Astrocyte (in vitro differentiated cells and primary cell): Measurements from ENCODE around the gene BRINP2. TPM values are rescaled to one million over a fixed set of nuclear protein-coding genes. Genes with fewer than 3 reads are reported as not detected.

ENCODE experiments used
- DNase-seq: peaks from one replicate; pipeline ENCODE4 v3.0.0-alpha.2; 2010; ENCODE audit warnings: low read depth
- FAIRE-seq: peaks from 2 replicates; lab custom pipeline; 2011; peaks lifted over from hg19 to GRCh38; lab: Jason Lieb, UNC
- H2AFZ ChIP-seq: 2 replicates; pipeline ENCODE4 v1.6.0; 2012; ENCODE audit warnings: low read depth, low read length, inconsistent platforms
- H3K27ac ChIP-seq: 2 replicates; pipeline ENCODE4 v1.5.1; 2011; ENCODE audit warnings: low read depth, low read length, inconsistent platforms
- H3K27me3 ChIP-seq: 2 replicates; pipeline ENCODE4 v1.6.0; 2011; ENCODE audit warnings: low read length, inconsistent platforms; ENCODE audit not compliant: insufficient read depth
- H3K36me3 ChIP-seq: 2 replicates; pipeline ENCODE4 v1.5.1; 2011; ENCODE audit warnings: low read length, inconsistent platforms; ENCODE audit not compliant: insufficient read depth
- H3K4me1 ChIP-seq: 2 replicates; pipeline ENCODE4 v1.5.1; 2011; ENCODE audit warnings: low read length, inconsistent platforms; ENCODE audit not compliant: insufficient read depth
- H3K4me2 ChIP-seq: 2 replicates; pipeline ENCODE4 v1.6.0; 2012; ENCODE audit warnings: low read length, inconsistent platforms
- H3K4me3 ChIP-seq: 2 replicates; pipeline ENCODE4 v1.5.1; 2011; ENCODE audit warnings: low read depth, mild to moderate bottlenecking, low read length, inconsistent platforms; ENCODE audit not compliant: insufficient read depth
- H3K79me2 ChIP-seq: 2 replicates; pipeline ENCODE4 v1.6.0; 2012; ENCODE audit warnings: mild to moderate bottlenecking, low read length, inconsistent platforms; ENCODE audit not compliant: insufficient read depth
- H3K9ac ChIP-seq: 2 replicates; pipeline ENCODE4 v1.6.0; 2012; ENCODE audit warnings: mild to moderate bottlenecking, low read length, inconsistent platforms
- H3K9me3 ChIP-seq: 2 replicates; pipeline ENCODE4 v1.5.1; 2012; ENCODE audit warnings: low read depth, mild to moderate bottlenecking, low read length, inconsistent platforms; ENCODE audit not compliant: insufficient read depth
- H4K20me1 ChIP-seq: 2 replicates; pipeline ENCODE4 v1.6.0; 2012; ENCODE audit warnings: low read length, inconsistent platforms; ENCODE audit not compliant: insufficient read depth
- H3K27ac Mint-ChIP-seq: one replicate; pipeline ENCODE4 v1.8.0; 2021; ENCODE audit warnings: mild to moderate bottlenecking, mixed read lengths; ENCODE audit not compliant: unreplicated experiment
- H3K27me3 Mint-ChIP-seq: one replicate; pipeline ENCODE4 v1.8.0; 2021; ENCODE audit warnings: low read depth, mixed read lengths; ENCODE audit not compliant: unreplicated experiment
- H3K36me3 Mint-ChIP-seq: one replicate; pipeline ENCODE4 v1.8.0; 2021; ENCODE audit warnings: low read depth, mixed read lengths; ENCODE audit not compliant: unreplicated experiment
- H3K4me1 Mint-ChIP-seq: one replicate; pipeline ENCODE4 v1.8.0; 2021; ENCODE audit warnings: low read depth, mixed read lengths; ENCODE audit not compliant: unreplicated experiment
- H3K4me3 Mint-ChIP-seq: one replicate; pipeline ENCODE4 v1.8.0; 2021; ENCODE audit warnings: mild to moderate bottlenecking, moderate library complexity, mixed read lengths; ENCODE audit not compliant: unreplicated experiment
- H3K9me3 Mint-ChIP-seq: one replicate; pipeline ENCODE4 v1.8.0; 2021; ENCODE audit warnings: mild to moderate bottlenecking, mixed read lengths; ENCODE audit not compliant: unreplicated experiment
- CTCF ChIP-seq: IDR thresholded peaks from 2 replicates; pipeline ENCODE4 v1.5.1; 2011; ENCODE audit warnings: low read depth, mild to moderate bottlenecking, inconsistent platforms, low read length, moderate library complexity; ENCODE audit not compliant: insufficient read depth
- EZH2 ChIP-seq: IDR thresholded peaks from 2 replicates; pipeline ENCODE4 v1.6.1; 2012; ENCODE audit warnings: mild to moderate bottlenecking, low read length, inconsistent platforms; ENCODE audit not compliant: insufficient read depth
- total RNA-seq: library from RNA; stranded (reverse); gene quantifications from 2 replicates; pipeline ENCODE4 v1.2.1, GENCODE V29; 2021

Gene BRINP2
- total RNA-seq, 1 donor from 2014 or later: not detected

- no peak overlapping the region for H3K27ac Mint-ChIP-seq
These were observed 49.0 kb downstream of the BRINP2 start for GRCh38 chr1:177219554-177220458.

GRCh38 chr1:177223359-177223758 is 52.6 kb downstream of the BRINP2 start:
- Mint-ChIP-seq H3K27ac (no peak overlapping the region), H3K36me3 (no peaks in the 10 kb centered on the region), H3K27me3 (peaks cover 7% of the 10 kb centered on the region), H3K4me1 (no peaks in the 10 kb centered on the region), H3K9me3 (peaks cover 5% of the 10 kb centered on the region), H3K4me3 (no peak overlapping the region)
- Histone ChIP-seq H3K36me3 (no peaks in the 10 kb centered on the region), H3K27ac (no peak overlapping the region), H3K4me3 (no peak overlapping the region), H4K20me1 (no peaks in the 10 kb centered on the region), H3K79me2 (no peaks in the 10 kb centered on the region), H3K9me3 (no peaks in the 10 kb centered on the region), H3K27me3 (no peaks in the 10 kb centered on the region), H3K9ac (no peak overlapping the region), H2AFZ (no peak overlapping the region), H3K4me1 (no peaks in the 10 kb centered on the region), H3K4me2 (no peak overlapping the region)
- FAIRE-seq (no peak), DNase-seq (no peak)
- no peak for TF ChIP-seq EZH2
- TF ChIP-seq CTCF: no peak

More at GRCh38 chr1:177219554-177220458, 49.0 kb downstream of the BRINP2 start:
- H4K20me1 ChIP-seq: no peaks in the 10 kb centered on the region
- no peak overlapping the region for H2AFZ ChIP-seq
- H3K27me3 Mint-ChIP-seq: peaks cover 7% of the 10 kb centered on the region
- peak; percentile 26 for DNase-seq
- no peaks in the 10 kb centered on the region for H3K27me3 ChIP-seq
- H3K36me3 Mint-ChIP-seq: no peaks in the 10 kb centered on the region
- H3K36me3 ChIP-seq: no peaks in the 10 kb centered on the region
- no peaks in the 10 kb centered on the region for H3K79me2 ChIP-seq
- no peak overlapping the region for H3K4me3 ChIP-seq
- no peak overlapping the region for H3K4me2 ChIP-seq
- no peak overlapping the region for H3K9ac ChIP-seq
- H3K4me3 Mint-ChIP-seq: no peak overlapping the region
- H3K9me3 ChIP-seq: no peaks in the 10 kb centered on the region
- H3K4me1 Mint-ChIP-seq: no peaks in the 10 kb centered on the region
- no peaks in the 10 kb centered on the region for H3K4me1 ChIP-seq
- FAIRE-seq: no peak
- H3K9me3 Mint-ChIP-seq: peaks cover 18% of the 10 kb centered on the region
- TF ChIP-seq EZH2 (no peak), CTCF (no peak)
- H3K27ac ChIP-seq: no peak overlapping the region
